Astrocyte (in vitro differentiated cells and primary cell): ENCODE measurements around the gene INTS2.

ENCODE experiments used
- CTCF ChIP-seq: IDR thresholded peaks from 2 replicates; pipeline ENCODE4 v1.5.1; 2011; ENCODE audit warnings: low read depth, mild to moderate bottlenecking, inconsistent platforms, low read length, moderate library complexity; ENCODE audit not compliant: insufficient read depth
- EZH2 ChIP-seq: IDR thresholded peaks from 2 replicates; pipeline ENCODE4 v1.6.1; 2012; ENCODE audit warnings: mild to moderate bottlenecking, low read length, inconsistent platforms; ENCODE audit not compliant: insufficient read depth

DNA sequence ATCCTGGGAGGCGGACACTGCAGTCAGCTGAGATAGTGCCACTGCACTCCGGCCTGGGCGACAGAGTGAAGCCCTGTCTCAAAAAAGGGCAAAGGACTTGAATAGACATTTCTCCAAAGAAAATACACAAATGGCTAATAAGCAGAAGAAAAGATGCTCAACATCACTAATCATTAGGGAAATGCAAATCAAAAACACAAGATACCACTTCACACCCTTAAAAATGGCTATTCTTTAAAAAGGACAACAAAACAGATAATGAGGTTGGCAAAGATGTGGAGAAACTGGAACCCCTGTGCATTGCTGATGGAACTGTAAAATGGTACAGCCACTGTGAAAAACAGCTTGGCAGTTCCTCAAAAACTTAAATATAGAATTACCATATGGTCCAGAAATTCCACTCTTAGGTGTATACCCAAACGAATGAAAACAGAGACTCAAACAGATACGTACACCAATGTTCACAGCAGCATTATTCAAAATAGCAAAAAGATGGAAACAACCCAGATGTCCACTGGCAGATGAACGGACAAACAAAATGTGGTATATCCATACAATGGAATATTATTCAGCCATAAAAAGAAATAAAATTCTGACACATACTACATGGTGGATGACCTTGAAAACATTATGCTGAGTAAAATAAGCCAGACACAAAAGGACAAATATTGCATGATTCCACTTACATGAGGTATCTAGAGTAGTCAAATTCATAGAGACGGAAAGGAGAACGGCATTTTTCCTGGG is 100.0 kb downstream of the INTS2 start:
- TF ChIP-seq CTCF (no peak), EZH2 (no peak)
